HG02588 (cell line): ENCODE data around the gene SYT12.
"Not testable (repeated sequence)": the region's sequence is repeated elsewhere in the genome, so short reads cannot be mapped to it uniquely, and the experiment has no call there.

Experiments
- ATAC-seq: cut with Tn5 transposase; IDR thresholded peaks from one replicate; pipeline ENCODE4 v1.9.1; 2021; ENCODE audit warnings: mild to moderate bottlenecking, moderate library complexity; ENCODE audit not compliant: unreplicated experiment

SYT12 gene, protein sequence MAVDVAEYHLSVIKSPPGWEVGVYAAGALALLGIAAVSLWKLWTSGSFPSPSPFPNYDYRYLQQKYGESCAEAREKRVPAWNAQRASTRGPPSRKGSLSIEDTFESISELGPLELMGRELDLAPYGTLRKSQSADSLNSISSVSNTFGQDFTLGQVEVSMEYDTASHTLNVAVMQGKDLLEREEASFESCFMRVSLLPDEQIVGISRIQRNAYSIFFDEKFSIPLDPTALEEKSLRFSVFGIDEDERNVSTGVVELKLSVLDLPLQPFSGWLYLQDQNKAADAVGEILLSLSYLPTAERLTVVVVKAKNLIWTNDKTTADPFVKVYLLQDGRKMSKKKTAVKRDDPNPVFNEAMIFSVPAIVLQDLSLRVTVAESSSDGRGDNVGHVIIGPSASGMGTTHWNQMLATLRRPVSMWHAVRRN

GRCh38 chr11:67022961-67023956 is at the start of gene SYT12:
Gene SYT12, plus strand, starts transcription at chr11:67023134. Its CDS starts 7,011 bp downstream, at chr11:67030145.
- ATAC-seq: no peak

DNA sequence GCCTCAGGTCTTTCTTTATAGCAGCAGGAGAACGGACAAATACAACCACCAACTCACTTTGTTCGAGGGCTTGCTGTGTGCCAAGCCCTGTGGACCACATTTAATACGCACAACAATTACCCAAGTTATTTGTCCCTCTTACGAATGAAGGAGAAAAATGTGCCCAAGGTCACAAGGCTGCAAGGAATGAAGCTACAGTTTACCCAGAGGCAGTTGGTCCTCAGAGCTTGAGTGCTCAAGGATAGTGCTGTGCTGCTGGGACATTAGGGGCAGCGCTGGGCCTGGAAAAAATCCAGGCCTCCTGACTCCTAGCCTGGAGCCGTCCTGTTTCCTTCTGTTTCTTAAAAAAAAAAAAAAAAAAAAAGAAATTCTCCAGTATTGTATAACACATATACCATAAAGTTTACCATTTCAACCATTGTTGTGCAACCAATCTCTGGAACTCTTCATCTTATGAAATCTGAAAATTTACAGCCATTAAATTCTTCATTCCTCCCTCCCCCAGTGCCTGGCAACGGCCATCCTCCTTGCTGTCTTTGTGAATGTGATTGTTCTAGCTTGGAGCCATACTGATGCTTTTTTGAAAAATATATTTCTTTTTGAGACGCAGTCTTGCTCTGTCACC is 48.9 kb upstream of the SYT12 start:
- no peak for ATAC-seq

DNA sequence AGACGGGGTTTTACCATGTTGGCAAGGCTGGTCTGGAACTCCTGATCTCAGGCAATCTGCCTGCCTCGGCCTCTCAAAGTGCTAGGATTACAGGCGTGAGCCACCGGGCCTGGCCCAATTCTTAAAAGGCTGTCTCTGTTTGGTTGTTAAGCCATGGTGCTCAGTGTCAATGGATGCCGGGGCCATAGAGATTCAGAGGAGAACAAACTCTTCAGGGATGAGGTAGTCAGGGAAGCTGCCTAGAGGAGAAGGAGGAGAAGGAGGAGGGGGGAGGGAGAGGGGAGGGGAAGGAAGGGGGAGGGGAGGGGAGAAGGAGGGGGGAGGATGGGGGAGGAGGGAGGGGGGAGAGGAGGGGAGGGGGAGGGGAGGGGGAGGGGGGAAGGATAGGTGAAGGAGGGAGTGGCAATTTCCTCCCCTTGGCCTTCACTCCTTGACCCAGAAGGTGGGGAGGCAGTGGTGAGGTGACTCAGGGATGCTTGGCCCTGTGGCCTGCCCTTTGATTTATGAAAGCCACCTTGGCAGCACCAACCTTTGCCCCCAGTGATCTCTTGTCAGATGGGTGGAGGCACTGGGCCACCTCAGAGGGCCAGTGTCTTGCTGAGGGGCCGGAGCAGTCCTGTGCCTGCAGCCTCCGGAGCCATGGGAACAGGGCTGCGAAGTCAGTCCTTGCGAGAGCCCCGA is 48.1 kb upstream of the SYT12 start, which contains the start of gene C11orf86:
C11orf86 (plus strand) TSS at position 581 of the 681 bp plus-strand sequence; CDS start at position 640, 59 bp downstream.
- ATAC-seq: no peak

DNA sequence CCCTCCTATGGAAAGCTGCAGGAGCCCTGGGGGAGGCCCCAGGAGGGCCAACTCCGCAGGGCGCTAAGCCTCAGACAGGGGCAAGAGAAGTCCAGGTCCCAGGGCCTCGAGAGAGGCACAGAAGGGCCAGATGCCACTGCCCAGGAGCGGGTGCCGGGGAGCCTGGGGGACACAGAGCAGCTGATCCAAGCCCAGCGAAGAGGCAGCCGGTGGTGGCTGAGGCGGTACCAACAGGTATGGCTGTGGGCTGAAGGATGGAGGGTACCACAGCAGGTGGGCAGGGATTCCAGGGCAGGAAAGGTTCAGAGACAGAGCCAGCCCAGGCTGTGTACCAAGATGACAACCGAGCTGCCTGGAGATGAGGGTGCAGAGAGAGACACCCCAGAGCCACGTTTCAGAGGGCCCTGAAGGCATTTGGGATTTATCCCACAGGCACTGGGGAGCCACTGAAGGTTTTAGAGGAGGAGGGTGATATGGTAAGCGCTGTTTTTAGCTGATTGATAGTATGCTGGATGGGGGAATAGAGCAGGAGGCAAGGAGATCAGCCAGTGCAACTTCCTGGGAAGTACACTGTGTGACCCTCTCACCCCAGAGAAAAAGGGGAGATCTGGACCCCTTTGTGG is 47.4 kb upstream of the SYT12 start:
- no peak for ATAC-seq

GRCh38 chr11:66976028-66976467 is 46.9 kb upstream of the SYT12 start:
- ATAC-seq: no peak

DNA sequence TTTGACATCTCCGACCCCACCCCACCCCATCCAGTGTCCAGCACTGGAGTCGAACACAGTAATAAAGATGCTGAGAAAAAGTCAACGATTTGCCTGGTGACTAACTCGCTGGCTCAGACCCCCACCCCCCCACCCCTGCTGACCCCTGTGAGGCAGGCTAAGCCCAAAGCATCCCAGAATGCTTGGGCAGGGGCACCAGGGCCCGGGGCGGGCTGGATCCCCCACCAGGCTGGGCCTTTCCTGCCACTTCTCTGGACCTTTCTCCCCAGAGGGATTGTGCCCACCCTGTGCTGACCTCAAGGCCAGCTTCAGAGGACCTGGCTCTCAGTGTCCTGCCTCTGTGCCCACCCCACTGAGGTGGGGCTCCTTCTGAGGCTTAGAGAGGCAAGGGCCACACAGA is 46.0 kb upstream of the SYT12 start:
- ATAC-seq: no peak

DNA sequence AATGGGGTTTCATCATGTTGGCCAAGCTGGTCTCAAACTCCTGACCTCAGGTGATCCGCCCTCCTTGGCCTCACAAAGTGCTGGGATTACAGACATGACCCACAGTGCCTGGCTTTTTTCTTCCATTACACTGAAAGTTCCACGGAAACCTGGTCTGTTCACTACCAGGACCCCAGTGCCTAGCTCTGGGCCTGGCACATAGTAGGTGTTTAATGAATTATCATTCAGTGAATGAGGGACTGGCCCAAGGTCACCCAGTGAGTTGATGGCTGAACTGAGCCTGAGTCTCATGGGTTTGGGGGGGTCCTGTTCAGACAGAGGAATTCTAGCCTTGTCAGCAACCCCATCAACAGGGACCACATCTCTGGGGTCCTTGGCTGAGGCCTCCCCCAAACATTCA is 44.7 kb upstream of the SYT12 start:
- no peak for ATAC-seq

- no peak for ATAC-seq
Measured at GRCh38 chr11:66978717-66979116, 44.2 kb upstream of the SYT12 start.

- no peak for ATAC-seq
Measured at GRCh38 chr11:66979336-66979980, 43.5 kb upstream of the SYT12 start.

DNA sequence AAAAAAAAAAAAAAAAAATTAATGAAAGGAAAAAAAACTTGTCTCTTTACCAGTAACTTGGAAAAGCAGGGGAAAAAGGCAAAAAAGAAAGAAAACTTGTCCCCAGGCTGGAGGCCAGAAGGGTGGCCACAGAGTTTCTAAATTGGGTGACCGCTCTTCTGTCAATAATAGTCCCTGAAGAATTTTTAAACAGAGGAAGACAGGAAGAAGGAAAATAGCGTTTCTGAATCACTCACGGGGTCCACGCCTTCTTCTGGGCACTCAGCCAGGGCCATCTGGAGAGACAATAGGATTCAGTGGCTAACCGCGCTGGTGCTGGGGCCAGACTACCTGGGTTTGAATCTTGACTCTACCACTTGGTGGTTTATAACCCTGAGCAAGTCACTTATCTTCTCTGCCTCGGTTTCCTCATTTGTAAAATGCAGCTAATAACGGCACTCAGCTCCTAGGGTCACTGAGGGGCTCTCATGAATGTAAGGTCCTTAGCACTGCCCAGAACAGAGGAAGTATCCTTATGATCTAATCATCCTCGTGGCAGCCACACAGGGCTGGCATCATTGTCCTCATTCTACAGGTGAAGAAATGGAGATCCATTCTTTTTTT is 40.9 kb upstream of the SYT12 start:
- no peak for ATAC-seq

DNA sequence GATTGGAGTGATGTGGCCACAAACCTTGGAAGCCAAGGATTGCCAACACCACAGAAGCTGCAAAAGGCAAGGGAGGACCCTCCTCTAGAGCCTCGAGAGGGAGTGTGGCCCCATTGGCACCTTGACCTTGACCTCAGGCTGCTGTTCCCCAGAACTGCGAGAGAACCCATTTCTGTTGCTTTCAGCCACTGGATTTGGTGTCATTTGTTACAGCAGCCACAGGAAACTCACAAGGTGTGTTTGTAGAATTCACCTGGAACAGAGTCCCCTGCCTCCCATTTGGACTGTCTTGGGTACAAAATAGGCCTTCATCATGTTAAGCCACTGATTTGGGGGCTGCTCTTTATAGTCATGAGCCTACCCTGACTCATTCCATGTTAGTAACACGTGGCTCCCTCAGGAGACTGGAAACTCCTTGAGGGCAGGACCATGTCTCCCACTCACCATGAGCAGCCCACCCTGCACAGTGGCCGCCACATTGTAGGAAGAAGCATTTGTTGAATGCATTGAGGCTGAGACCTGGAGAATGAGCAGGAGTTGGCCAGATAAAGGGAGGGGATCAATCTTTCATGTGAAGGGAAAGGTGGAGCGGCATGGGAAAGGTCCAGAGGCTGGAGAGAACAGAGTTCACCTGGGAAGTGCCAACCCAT is 39.5 kb upstream of the SYT12 start:
- no peak for ATAC-seq

GRCh38 chr11:66985508-66986177 is 37.3 kb upstream of the SYT12 start:
- ATAC-seq: no peak

- ATAC-seq: no peak
Measured at GRCh38 chr11:66986178-66986545, 36.8 kb upstream of the SYT12 start.

GRCh38 chr11:66987158-66987620 is 35.7 kb upstream of the SYT12 start:
- ATAC-seq: no peak

- no peak for ATAC-seq
Measured at GRCh38 chr11:66987924-66988637, 34.9 kb upstream of the SYT12 start.

DNA sequence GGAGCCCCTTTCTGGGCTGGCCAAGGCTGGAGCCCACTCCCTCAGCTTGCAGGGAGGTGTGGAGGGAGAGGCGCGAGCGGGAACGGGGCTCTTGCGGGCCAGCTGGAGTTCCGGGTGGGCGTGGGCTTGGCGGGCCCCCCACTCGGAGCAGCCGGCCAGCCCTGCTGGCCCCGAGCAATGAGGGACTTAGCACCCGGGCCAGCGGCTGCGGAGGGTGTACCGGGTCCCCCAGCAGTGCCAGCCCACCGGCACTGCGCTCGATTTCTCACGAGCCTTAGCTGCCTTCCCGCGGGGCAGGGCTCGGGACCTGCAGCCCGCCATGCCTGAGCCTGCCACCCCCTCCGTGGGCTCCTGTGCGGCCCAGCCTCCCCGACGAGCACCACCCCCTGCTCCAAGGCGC is 34.2 kb upstream of the SYT12 start:
- not testable (repeated sequence) for ATAC-seq

GRCh38 chr11:66989360-66989759 is 33.6 kb upstream of the SYT12 start:
- ATAC-seq: not testable (repeated sequence)
